ENCODE measurements around the gene ONECUT2.

ONECUT2 gene

GRCh38 chr18:57480733-57481132, 45.6 kb downstream of the ONECUT2 start:
- H3K4me1 ChIP-seq (ENCODE audit: control insufficient read depth, insufficient read depth, low read depth, low read length): no peaks in the 10 kb centered on the region
- H3K9ac ChIP-seq (ENCODE audit: low read length): no peak overlapping the region
- H3K9me3 ChIP-seq (ENCODE audit: control insufficient read depth, low read length): no peaks in the 10 kb centered on the region
- H2BK15ac ChIP-seq (ENCODE audit: low read depth, poor library complexity, severe bottlenecking): no peak overlapping the region
- no peak overlapping the region for H3K14ac ChIP-seq (ENCODE audit: low read length in 2 of 2)
- no peaks in the 10 kb centered on the region for H3K79me1 ChIP-seq (replicated peaks; ENCODE audit: low read length, poor library complexity, severe bottlenecking)
- H3K4ac ChIP-seq (ENCODE audit: low read depth in 1 of 2, low read length in 2 of 2): no peak overlapping the region
- H2AFZ ChIP-seq (ENCODE audit: low read depth, low read length): no peak overlapping the region
- H3K4me3 ChIP-seq (ENCODE audit: insufficient read depth in 1 of 2, low read depth in 1 of 2, low read length in 2 of 2): no peak overlapping the region
- H2BK5ac ChIP-seq (ENCODE audit: low read depth, low read length, poor library complexity, severe bottlenecking): no peak overlapping the region
- no peak overlapping the region for H2AK5ac ChIP-seq (ENCODE audit: low read length, severe bottlenecking)
- H3K18ac ChIP-seq (ENCODE audit: low read depth in 1 of 2, low read length in 2 of 2): no peak overlapping the region
- no peaks in the 10 kb centered on the region for H3K36me3 ChIP-seq (ENCODE audit: control insufficient read depth in 1 of 2, insufficient read depth in 2 of 2, low read depth in 1 of 2, low read length in 2 of 2)
- no peak overlapping the region for H2BK120ac ChIP-seq (ENCODE audit: low read depth, low read length)
- no peak overlapping the region for H4K91ac ChIP-seq (ENCODE audit: low read length)
- no peak overlapping the region for H4K8ac ChIP-seq (ENCODE audit: low read length)
- DNase-seq: no peak
- H3K27ac ChIP-seq (ENCODE audit: low read length, poor library complexity, severe bottlenecking): no peak overlapping the region
- H3K23ac ChIP-seq (ENCODE audit: low read length in 2 of 2): no peak overlapping the region
- no peak overlapping the region for H2BK12ac ChIP-seq (ENCODE audit: low read length in 2 of 2)
- no peak overlapping the region for H3K4me2 ChIP-seq (ENCODE audit: low read length, poor library complexity, severe bottlenecking)
- H3K27me3 ChIP-seq (ENCODE audit: control insufficient read depth in 1 of 2, insufficient read depth in 1 of 2, low read length in 2 of 2): peaks cover 0 to 6% of the 10 kb centered on the region in 2 experiments

GRCh38 chr18:57497372-57498294, 62.5 kb downstream of the ONECUT2 start:
- no peak overlapping the region for H3K27ac ChIP-seq (ENCODE audit: low read length, poor library complexity, severe bottlenecking)
- H2BK12ac ChIP-seq (ENCODE audit: low read length in 2 of 2): no peak overlapping the region
- H3K36me3 ChIP-seq (ENCODE audit: control insufficient read depth in 1 of 2, insufficient read depth in 2 of 2, low read depth in 1 of 2, low read length in 2 of 2): no peaks in the 10 kb centered on the region
- H3K23ac ChIP-seq (ENCODE audit: low read length in 2 of 2): no peak overlapping the region
- H3K4me2 ChIP-seq (ENCODE audit: low read length, poor library complexity, severe bottlenecking): no peak overlapping the region
- H2BK5ac ChIP-seq (ENCODE audit: low read depth, low read length, poor library complexity, severe bottlenecking): no peak overlapping the region
- 74% methylated on average over 7 of the region's 7 CpGs for whole genome bisulfite sequencing
- no peak overlapping the region for H2AFZ ChIP-seq (ENCODE audit: low read depth, low read length)
- H3K9ac ChIP-seq (ENCODE audit: low read length): no peak overlapping the region
- no peak overlapping the region for H3K18ac ChIP-seq (ENCODE audit: low read depth in 1 of 2, low read length in 2 of 2)
- H3K14ac ChIP-seq (ENCODE audit: low read length in 2 of 2): no peak overlapping the region
- H2BK15ac ChIP-seq (ENCODE audit: low read depth, poor library complexity, severe bottlenecking): no peak overlapping the region
- no peak overlapping the region for H3K4ac ChIP-seq (ENCODE audit: low read depth in 1 of 2, low read length in 2 of 2)
- peaks cover 4 to 11% of the 10 kb centered on the region in 2 experiments for H3K27me3 ChIP-seq (ENCODE audit: control insufficient read depth in 1 of 2, insufficient read depth in 1 of 2, low read length in 2 of 2)
- no peaks in the 10 kb centered on the region for H3K4me1 ChIP-seq (ENCODE audit: control insufficient read depth, insufficient read depth, low read depth, low read length)
- H3K4me3 ChIP-seq (ENCODE audit: insufficient read depth in 1 of 2, low read depth in 1 of 2, low read length in 2 of 2): no peak overlapping the region
- H3K9me3 ChIP-seq (ENCODE audit: control insufficient read depth, low read length): no peaks in the 10 kb centered on the region
- no peak overlapping the region for H4K8ac ChIP-seq (ENCODE audit: low read length)
- DNase-seq: peak; percentile 0
- no peak overlapping the region for H4K91ac ChIP-seq (ENCODE audit: low read length)
- no peak overlapping the region for H2AK5ac ChIP-seq (ENCODE audit: low read length, severe bottlenecking)
- H2BK120ac ChIP-seq (ENCODE audit: low read depth, low read length): no peak overlapping the region
- H3K79me1 ChIP-seq (replicated peaks; ENCODE audit: low read length, poor library complexity, severe bottlenecking): no peaks in the 10 kb centered on the region

GRCh38 chr18:57498682-57499256, 63.6 kb downstream of the ONECUT2 start:
- no peak overlapping the region for H3K23ac ChIP-seq (ENCODE audit: low read length in 2 of 2)
- no peak overlapping the region for H4K8ac ChIP-seq (ENCODE audit: low read length)
- no peak overlapping the region for H3K4me3 ChIP-seq (ENCODE audit: insufficient read depth in 1 of 2, low read depth in 1 of 2, low read length in 2 of 2)
- no peaks in the 10 kb centered on the region for H3K9me3 ChIP-seq (ENCODE audit: control insufficient read depth, low read length)
- no peaks in the 10 kb centered on the region for H3K4me1 ChIP-seq (ENCODE audit: control insufficient read depth, insufficient read depth, low read depth, low read length)
- no peak overlapping the region for H2BK12ac ChIP-seq (ENCODE audit: low read length in 2 of 2)
- no peak overlapping the region for H2BK15ac ChIP-seq (ENCODE audit: low read depth, poor library complexity, severe bottlenecking)
- H2BK5ac ChIP-seq (ENCODE audit: low read depth, low read length, poor library complexity, severe bottlenecking): no peak overlapping the region
- no peak overlapping the region for H3K18ac ChIP-seq (ENCODE audit: low read depth in 1 of 2, low read length in 2 of 2)
- H2BK120ac ChIP-seq (ENCODE audit: low read depth, low read length): no peak overlapping the region
- peaks cover 4 to 11% of the 10 kb centered on the region in 2 experiments for H3K27me3 ChIP-seq (ENCODE audit: control insufficient read depth in 1 of 2, insufficient read depth in 1 of 2, low read length in 2 of 2)
- no peak for DNase-seq
- H3K4me2 ChIP-seq (ENCODE audit: low read length, poor library complexity, severe bottlenecking): no peak overlapping the region
- no peak overlapping the region for H4K91ac ChIP-seq (ENCODE audit: low read length)
- no peak overlapping the region for H2AK5ac ChIP-seq (ENCODE audit: low read length, severe bottlenecking)
- H3K27ac ChIP-seq (ENCODE audit: low read length, poor library complexity, severe bottlenecking): no peak overlapping the region
- no peak overlapping the region for H3K4ac ChIP-seq (ENCODE audit: low read depth in 1 of 2, low read length in 2 of 2)
- no peak overlapping the region for H2AFZ ChIP-seq (ENCODE audit: low read depth, low read length)
- no peaks in the 10 kb centered on the region for H3K79me1 ChIP-seq (replicated peaks; ENCODE audit: low read length, poor library complexity, severe bottlenecking)
- no peak overlapping the region for H3K14ac ChIP-seq (ENCODE audit: low read length in 2 of 2)
- no peak overlapping the region for H3K9ac ChIP-seq (ENCODE audit: low read length)
- 63% methylated on average over 4 of the region's 5 CpGs for WGBS
- no peaks in the 10 kb centered on the region for H3K36me3 ChIP-seq (ENCODE audit: control insufficient read depth in 1 of 2, insufficient read depth in 2 of 2, low read depth in 1 of 2, low read length in 2 of 2)

- H3K4me2 ChIP-seq (ENCODE audit: low read length, poor library complexity, severe bottlenecking): no peak overlapping the region
- H3K4me1 ChIP-seq (ENCODE audit: control insufficient read depth, insufficient read depth, low read depth, low read length): no peaks in the 10 kb centered on the region
- 72% methylated on average over 8 of the region's 9 CpGs for whole genome bisulfite sequencing
- H3K18ac ChIP-seq (ENCODE audit: low read depth in 1 of 2, low read length in 2 of 2): no peak overlapping the region
- no peak overlapping the region for H3K4ac ChIP-seq (ENCODE audit: low read depth in 1 of 2, low read length in 2 of 2)
- H3K4me3 ChIP-seq (ENCODE audit: insufficient read depth in 1 of 2, low read depth in 1 of 2, low read length in 2 of 2): no peak overlapping the region
- H3K9ac ChIP-seq (ENCODE audit: low read length): no peak overlapping the region
- no peak overlapping the region for H3K27ac ChIP-seq (ENCODE audit: low read length, poor library complexity, severe bottlenecking)
- H3K27me3 ChIP-seq (ENCODE audit: control insufficient read depth in 1 of 2, insufficient read depth in 1 of 2, low read length in 2 of 2): peaks cover 10 to 21% of the 10 kb centered on the region in 2 experiments
- H3K36me3 ChIP-seq (ENCODE audit: control insufficient read depth in 1 of 2, insufficient read depth in 2 of 2, low read depth in 1 of 2, low read length in 2 of 2): no peaks in the 10 kb centered on the region
- H2BK120ac ChIP-seq (ENCODE audit: low read depth, low read length): no peak overlapping the region
- H2AFZ ChIP-seq (ENCODE audit: low read depth, low read length): no peak overlapping the region
- no peak overlapping the region for H3K23ac ChIP-seq (ENCODE audit: low read length in 2 of 2)
- H3K9me3 ChIP-seq (ENCODE audit: control insufficient read depth, low read length): no peaks in the 10 kb centered on the region
- H4K91ac ChIP-seq (ENCODE audit: low read length): no peak overlapping the region
- no peak overlapping the region for H2BK15ac ChIP-seq (ENCODE audit: low read depth, poor library complexity, severe bottlenecking)
- H2BK12ac ChIP-seq (ENCODE audit: low read length in 2 of 2): no peak overlapping the region
- no peak overlapping the region for H2AK5ac ChIP-seq (ENCODE audit: low read length, severe bottlenecking)
- no peak overlapping the region for H2BK5ac ChIP-seq (ENCODE audit: low read depth, low read length, poor library complexity, severe bottlenecking)
- no peak overlapping the region for H4K8ac ChIP-seq (ENCODE audit: low read length)
- H3K14ac ChIP-seq (ENCODE audit: low read length in 2 of 2): no peak overlapping the region
- no peak for DNase-seq
- H3K79me1 ChIP-seq (replicated peaks; ENCODE audit: low read length, poor library complexity, severe bottlenecking): no peaks in the 10 kb centered on the region
These were observed 67.5 kb downstream of the ONECUT2 start for GRCh38 chr18:57502624-57503023.

Data from mesenchymal stem cell (in vitro differentiated cells and primary cell).